IPS DF 4.7 (cell line): Measurements from ENCODE around the gene GPC6.
"Not testable (repeated sequence)": the region's sequence is repeated elsewhere in the genome, so short reads cannot be mapped to it uniquely, and the experiment has no call there.

Experiments
- DNase-seq: peaks from one replicate; pipeline ENCODE4 v3.0.0-alpha.2; 2013; ENCODE audit warnings: low spot score; ENCODE audit errors: extremely low read depth

The GPC6 gene

DNA sequence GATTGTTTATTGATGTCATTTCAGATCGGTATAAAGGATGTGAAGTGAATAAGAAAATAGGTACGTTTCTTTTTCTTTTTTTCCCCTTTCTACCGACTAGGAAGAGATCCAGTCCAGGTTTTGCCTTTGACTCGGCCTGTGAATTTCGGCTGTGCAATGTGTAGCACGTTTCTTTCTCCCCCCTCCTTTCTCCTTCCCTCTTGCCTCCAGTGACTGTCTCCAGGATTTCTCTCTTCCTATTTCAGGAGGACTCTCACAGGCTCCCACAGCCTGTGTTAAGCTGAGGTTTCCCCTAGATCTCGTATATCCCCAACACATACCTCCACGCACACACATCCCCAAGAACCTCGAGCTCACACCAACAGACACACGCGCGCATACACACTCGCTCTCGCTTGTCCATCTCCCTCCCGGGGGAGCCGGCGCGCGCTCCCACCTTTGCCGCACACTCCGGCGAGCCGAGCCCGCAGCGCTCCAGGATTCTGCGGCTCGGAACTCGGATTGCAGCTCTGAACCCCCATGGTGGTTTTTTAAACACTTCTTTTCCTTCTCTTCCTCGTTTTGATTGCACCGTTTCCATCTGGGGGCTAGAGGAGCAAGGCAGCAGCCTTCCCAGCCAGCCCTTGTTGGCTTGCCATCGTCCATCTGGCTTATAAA, at the start of gene GPC6:
TSS of gene GPC6 (plus strand) at position 185 of the 657 bp plus-strand sequence.
- no peak for DNase-seq

DNA sequence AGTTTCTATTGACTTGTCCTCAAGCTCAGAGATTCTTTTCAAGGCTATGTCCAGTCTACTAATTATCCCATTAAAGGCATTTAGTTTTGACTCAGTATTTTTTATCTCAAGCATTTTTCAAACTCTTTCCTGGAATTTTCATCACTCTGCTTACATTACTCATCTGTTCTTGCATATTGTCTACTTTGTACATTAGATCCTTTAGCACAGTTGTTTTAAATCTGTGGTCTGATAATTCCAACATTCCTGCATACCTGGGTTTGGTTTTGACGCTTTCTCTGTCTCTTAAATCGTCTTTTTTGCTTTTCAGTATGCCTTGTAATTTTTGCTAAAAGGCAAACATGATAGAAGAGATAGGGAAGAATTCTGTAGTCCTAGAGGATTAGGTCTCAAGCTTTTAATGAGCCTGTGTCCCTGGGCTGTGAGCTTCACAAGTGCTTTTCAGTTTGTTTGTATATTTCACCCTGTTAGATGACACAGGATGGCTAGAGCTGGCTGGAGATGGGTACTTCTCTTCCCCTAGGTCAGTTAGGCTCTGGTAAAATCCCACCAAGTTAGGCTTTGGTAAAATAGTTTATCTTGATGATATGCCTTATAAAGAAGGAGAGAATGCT, 46.1 kb upstream of the GPC6 start:
- DNase-seq = no peak

DNA sequence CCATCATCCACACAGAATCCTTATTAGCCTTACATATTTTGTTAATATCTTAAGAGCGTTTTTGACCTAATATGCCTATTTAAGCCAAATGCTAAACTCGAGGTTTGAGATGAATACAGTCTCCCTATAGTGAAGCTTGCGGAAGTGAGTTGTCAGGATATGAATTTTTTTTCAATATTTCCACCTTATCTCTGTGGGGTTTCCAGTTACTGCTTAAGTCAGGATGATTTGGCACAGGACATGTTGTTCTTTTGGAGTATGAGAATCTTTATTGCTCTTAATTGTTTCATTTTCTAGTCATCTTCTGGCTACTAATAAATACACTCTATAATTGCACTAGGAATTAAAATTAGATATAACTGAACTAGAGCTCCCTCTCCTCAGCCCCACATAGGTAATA, 44.2 kb upstream of the GPC6 start:
- no peak for DNase-seq

DNA sequence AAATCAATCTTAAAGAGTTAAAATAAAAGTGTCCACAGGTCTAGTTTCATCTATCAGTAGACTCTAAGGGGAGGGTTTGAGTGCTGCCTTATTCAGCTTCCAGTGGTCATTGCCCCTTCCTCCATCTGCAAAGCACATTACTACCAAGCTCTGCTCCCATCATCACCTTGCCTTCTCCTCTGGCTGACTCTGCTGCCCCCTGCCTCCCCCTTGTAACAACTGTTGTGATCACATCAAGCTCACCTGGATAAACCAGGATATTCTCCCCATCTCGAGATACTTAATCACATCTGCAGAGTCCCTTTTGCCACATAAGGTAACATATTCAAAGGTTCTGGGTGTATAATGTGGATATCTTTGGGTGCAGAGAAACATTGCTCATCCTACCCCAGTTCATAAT, 43.3 kb upstream of the GPC6 start:
- DNase-seq = peak; percentile 11

DNA sequence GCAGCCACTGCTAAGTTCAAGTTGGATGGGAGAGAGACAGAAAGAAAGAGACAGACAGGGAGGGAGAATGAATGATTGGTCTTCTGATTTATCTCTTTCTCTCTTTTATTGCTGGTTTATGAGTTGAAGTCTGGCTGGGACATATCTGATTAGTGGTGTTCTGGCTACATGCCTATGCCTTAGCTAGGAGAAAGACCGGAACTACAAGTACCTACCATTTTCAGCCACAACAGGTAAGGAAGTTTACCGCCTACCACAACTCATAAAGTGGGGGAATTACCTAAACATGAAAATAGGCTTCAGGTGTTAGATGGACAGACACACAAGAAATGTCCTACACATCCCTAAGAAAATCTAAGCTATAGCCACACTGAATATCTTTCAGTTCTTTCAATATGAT, 36.6 kb upstream of the GPC6 start:
- no peak for DNase-seq

DNA sequence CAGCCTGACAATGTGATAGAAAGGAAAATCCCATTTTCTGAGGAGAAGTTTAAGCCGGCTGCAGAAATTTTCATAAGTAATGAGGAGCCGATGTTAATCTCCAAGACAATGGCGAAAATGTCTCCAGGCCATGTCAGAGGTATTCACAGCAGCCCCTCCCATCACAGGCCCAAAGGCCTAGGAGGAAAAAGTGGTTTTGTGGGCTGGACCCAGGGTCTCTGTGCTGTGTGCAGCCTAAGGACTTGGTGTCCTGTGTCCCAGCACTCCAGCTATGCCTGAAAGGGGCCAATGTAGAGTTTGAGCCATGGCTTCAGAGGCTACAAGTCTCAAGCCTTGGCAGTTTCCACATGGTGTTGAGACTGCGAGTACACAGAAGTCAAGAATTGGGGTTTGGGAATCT, 32.9 kb upstream of the GPC6 start:
- DNase-seq = no peak

DNA sequence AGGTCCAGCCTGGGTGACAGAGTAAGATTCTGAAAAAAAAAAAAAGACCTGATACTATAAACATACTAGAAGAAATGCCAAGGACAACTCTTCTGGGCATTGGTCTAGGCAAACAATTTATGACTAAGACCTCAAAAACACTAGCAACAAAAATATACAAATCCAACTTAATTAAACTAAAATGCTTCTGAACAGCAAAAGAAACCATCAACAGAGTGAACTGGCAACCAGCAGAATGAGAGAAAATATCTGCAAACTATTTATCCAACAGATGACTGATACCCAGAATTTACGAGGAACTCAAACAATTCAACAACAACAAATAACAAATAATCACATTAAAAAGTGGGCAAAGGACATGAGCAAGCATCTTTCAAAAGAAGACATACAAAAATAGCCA, 26.8 kb upstream of the GPC6 start:
- no peak for DNase-seq

DNA sequence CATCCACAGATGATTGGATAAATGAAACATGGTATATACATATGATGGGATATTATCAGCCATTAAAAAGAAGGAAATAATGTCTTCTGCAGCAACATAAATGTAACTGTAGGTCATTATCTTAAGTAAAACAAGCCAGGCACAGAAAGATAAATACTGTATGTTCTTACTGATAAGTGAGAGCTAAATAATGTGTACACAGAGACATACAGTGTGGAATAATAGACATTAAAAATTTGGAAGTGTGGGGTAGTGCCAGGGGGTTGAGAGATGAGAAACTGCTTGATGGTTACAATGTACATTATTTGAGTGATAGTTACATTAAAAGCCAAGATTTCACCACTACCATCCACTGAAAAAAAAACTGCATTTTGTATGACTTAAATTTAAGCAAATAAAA, 26.0 kb upstream of the GPC6 start:
- no peak for DNase-seq

DNA sequence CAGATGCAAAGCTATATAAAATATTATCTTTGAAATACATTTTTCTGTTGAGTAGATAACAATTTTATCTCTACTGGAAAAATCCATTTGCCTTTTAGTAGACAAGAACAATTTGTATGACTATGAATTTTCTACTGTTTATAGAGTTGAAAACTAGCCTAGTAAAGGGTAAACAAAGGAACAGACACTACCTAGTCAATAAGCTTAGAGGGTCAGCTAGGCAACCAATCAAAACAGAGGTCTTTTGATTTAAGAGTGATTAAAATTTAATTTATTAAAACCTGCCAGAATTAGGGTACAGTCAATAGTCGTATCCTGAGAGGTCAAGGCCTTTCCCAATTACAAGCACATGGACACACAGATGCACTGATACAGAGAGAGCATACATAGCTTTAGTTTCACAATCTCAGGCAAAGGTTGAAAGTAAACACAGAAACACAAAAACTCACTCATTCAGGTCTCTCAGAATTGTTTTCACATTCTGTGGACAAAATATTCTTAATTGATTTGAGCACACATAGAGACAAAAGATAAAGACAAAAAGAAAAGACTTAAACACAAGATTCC, 24.5 kb upstream of the GPC6 start:
- DNase-seq = no peak

DNA sequence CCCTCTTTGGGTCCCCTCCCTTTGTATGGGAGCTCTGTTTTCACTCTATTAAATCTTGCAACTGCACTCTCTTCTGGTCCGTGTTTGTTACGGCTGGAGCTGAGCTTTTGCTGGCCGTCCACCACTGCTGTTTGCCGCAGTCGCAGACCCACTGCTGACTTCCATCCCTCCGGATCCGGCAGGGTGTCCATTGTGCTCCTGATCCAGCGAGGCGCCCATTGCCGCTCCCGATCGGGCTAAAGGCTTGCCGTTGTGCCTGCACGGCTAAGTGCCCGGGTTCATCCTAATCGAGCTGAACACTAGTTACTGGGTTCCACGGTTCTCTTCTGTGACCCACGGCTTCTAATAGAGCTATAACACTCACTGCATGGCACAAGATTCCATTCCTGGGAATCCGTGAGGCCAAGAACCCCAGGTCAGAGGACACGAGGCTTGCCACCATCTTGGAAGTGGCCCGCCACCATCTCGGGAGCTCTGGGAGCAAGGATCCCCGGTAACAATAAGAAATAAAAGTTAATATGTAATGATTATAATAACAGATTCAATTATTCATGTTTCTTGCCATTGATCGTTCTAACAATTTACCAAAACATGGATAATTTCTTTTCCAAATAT, 19.7 kb upstream of the GPC6 start:
- not testable (repeated sequence) for DNase-seq

DNA sequence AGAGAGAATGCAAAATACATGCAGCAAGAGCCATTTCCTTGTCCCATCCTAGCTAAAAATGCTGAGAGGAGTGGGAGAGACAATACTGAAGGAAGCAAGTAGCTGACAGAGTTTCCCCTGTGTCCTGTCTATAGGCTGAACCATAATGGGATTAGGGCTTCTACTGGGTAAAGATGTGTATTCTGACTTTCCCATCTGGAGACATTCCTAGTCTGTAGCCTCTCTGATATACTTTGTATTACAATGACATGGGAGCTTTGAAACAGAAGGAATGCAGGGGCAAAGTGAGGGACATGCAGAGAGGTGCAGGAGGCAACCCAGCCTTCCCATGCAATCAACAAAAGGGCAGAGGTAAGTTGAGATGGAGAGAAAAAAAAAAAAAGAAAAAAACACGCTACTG, 10.5 kb upstream of the GPC6 start:
- peak; percentile 93 for DNase-seq

DNA sequence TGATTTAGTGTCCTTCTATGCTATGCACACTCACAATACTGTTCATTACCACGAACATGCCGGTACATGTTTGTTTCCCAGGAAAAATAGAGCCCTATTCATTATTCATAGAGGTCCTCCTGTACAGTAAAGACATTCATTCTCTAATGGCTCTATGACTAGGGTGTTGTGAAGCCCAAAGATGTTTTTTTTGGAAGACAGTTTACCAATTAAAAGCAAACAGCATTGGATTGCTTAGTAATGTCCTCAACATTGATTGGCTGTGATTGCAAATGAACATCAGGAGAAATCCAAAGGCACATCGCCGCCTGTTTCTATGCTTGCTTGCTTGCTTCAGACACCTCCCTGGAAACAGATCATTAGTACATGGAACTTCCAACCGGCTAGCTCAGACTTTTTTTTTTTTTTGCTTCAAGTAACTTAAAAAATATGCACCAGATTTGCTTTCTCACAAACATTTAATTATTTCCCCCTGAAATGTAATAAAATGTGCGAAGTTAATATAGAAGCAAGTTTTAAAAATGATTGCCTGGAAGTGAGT, 8.8 kb upstream of the GPC6 start:
- no peak for DNase-seq

DNA sequence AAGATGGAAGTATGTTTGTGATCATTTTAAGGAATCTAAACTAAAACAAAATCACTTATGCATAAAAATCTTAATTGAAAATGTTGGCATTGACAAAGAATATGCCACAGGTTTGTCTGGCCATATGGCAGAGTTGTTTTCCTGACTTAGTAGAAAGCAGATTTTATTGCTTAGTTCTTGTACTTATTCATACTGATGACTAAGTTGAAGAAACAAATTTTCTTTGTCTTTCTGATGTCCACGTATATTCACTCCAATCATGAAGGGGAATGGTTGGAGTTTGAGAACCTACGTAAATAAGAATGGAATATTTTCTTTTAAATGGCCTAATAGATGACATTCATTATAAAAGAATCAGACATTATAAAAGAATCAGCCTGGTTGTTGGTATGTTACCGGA, 8.0 kb upstream of the GPC6 start:
- no peak for DNase-seq

DNA sequence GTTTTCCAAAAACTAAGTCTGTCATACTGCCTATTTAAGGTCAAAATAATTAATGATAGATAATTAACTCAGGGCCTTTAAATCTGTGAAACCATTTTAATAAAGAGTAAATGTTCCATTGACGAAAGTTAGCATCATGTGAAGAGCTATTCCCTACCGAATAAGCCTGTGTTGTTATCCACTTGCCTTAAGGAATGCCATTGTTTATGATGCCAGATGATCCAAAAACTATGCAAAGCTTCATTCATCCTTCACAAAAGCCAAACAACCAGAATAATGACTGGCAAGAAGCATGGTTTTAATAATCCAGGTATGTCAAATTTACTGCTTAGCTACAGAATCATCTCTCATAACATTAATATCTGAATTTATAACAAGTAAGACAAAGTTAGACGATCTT, 6.5 kb upstream of the GPC6 start:
- no peak for DNase-seq

DNA sequence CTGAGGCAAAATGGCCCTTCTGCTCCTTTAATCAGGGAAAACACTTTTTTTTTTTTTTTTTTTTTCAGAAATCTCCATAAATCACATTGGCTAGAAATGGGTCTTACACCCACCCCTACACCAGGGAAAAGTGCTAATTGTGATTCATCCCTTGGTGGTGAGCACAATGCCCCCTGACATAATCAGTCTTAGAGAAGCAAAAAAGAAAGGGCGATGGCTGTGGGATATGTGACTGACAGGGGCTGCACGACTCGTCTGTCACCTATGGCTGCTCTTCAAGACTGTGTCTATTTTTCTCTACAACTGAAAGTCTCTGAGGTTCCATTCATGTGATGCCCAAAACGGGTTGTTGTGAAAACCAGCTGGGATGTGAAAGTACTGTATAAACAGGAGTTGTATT, 3.6 kb upstream of the GPC6 start:
- no peak for DNase-seq

DNA sequence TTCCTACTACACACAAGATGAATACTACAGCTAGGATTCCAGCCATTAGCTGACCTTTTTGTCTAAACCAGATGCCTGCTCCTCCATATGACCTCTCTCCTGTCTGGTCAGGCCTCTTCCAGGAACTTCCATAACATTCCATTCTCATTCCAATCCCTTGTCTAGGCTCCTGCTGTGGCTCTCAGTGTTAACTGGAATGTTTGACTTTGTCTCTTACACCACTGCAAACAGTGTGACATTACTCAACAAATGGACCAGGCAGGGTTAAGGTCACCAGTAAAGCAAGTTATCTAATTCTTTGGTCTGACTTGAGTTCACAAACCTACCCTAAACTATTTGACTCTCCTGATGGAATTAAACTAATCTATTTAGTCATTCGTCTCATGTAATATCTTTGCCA, 2.1 kb upstream of the GPC6 start:
- peak; percentile 83 for DNase-seq

DNA sequence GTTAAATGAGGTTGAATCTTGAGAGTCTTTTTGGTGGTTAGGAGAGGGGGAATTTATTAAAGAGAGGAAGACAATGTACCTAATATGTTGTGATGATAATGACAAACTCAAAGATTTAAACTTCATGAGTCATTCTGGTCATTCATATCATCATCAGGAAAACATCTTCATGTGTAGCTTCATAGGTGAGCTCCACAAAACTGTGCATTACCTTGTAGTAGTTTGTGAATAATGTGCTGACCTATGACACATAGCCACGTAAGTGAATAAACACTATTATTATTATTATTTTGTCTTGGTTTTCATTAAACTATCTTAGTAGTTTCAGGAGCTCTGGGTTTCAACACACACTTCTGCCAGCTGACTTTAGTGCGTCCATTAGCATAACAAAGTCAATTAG, 997 bp upstream of the GPC6 start:
- no peak for DNase-seq

DNA sequence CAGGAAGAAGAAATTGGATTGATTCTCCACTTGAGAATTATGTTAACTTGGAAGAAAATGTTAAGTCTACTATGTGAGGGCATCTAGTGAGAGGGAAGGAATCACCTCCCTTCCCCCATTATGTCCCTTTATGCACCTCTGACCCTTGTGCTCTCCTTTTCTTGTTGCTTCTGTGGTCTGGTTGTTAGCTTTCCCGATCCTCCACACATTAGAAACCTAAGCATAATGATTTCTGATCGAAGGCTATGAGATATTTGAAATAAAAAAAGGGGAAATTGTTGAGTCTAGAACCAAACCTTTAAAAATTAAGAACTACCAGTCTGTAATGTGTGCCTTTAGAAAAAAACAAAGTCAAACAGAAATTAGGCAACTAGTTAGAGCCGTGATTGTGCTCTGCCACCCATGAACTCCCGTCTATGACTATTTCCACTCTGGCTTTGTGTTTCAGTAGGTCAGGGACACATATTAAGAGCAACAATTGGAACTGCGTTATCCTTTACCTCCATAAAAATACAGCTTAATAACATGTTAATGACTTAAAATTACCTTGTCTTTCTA, 463 bp upstream of the GPC6 start:
- no peak for DNase-seq

DNA sequence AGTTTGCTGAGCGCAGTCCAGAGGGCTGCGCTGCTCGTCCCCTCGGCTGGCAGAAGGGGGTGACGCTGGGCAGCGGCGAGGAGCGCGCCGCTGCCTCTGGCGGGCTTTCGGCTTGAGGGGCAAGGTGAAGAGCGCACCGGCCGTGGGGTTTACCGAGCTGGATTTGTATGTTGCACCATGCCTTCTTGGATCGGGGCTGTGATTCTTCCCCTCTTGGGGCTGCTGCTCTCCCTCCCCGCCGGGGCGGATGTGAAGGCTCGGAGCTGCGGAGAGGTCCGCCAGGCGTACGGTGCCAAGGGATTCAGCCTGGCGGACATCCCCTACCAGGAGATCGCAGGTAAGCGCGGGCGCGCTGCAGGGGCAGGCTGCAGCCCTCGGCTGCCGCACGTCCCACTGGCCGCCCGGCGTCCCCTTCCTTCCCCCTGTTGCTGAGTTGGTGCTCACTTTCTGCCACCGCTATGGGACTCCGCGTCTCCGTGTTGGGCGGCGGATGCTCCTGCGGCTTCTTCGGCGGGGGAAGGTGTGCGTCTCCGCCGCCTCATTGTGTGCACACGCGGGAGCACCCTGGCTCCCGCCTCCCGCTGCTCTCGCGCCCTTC, 772 bp downstream of the GPC6 start:
- DNase-seq = no peak

DNA sequence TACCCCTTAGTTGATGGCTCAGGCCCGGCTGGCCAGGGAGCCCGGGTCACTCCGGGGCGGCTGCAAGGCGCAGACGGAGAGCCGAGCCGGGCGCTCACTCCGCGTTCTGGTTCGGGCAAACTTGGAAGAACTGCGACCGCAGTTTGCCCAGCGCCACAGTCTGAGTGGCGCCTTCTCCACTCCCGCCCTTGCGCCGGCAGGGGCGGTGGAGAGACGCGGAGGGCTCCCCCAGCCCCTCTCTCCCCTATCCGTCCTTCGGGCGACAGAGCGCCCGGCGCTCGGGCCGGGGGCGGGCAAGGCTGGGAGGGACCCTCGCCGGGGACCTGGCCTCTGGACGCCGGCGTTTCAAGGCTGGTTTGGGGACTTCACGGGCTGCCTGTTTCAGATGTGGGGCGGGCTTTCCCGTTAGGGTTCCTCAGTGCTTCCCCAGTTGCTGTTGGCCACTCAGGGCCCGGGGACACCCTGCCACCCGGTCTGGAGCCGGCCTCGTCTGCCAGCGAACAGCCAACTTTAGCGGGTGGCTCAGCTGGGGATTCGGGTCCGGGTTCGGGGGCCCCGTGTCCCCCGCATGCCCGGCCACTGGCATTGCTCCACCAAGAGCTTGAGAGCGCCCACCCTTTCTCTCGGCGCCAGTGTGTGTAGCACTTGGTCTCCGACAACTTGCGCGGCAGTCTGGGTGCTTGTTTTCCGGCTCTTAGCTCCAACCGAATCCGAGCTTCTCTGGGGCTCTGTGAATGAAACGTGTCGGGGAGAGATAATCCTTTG, 1.5 kb downstream of the GPC6 start:
- no peak for DNase-seq

DNA sequence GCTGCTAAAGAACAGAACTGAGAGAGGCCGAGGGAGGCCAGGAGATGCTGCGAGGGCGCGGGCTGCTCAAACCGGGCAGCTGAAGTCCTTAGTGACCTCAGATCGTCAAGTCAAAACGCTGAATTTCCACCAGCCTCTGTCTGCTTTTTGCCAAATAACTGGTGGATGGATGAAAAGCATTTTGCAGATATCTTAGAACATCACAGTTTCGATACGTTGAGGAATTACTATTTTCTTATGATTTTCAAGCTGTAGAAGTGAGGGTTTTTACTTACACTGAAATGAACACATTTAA, 2.0 kb downstream of the GPC6 start:
- no peak for DNase-seq
